ENCODE data around the gene FTL.
"Not testable (repeated sequence)": the region's sequence is repeated elsewhere in the genome, so short reads cannot be mapped to it uniquely, and the experiment has no call there.

The FTL gene

GRCh38 chr19:48965040-48965805 is at the start of gene FTL:
TSS of gene FTL (plus strand) at chr19:48965309. CDS start at chr19:48965508, 199 bp downstream.
- peak; percentile 90 for DNase-seq (ENCODE audit: low spot score)

GRCh38 chr19:48915757-48916156 is 49.4 kb upstream of the FTL start:
- no peak for DNase-seq (ENCODE audit: low spot score)

GRCh38 chr19:48918071-48918470 is 47.0 kb upstream of the FTL start:
- DNase-seq (ENCODE audit: low spot score), result no peak

- no peak for DNase-seq (ENCODE audit: low spot score)
Observed at GRCh38 chr19:48918801-48919247, 46.3 kb upstream of the FTL start.

GRCh38 chr19:48919271-48919670 is 45.8 kb upstream of the FTL start:
- DNase-seq (ENCODE audit: low spot score), result not testable (repeated sequence)

- no peak for DNase-seq (ENCODE audit: low spot score)
Observed at GRCh38 chr19:48920949-48921348, 44.2 kb upstream of the FTL start.

GRCh38 chr19:48921721-48922500 is 43.2 kb upstream of the FTL start:
- no peak for DNase-seq (ENCODE audit: low spot score)

GRCh38 chr19:48922548-48923490 is 42.3 kb upstream of the FTL start:
- DNase-seq (ENCODE audit: low spot score), result no peak

GRCh38 chr19:48925240-48925843 is 39.8 kb upstream of the FTL start:
- DNase-seq (ENCODE audit: low spot score), result no peak

- not testable (repeated sequence) for DNase-seq (ENCODE audit: low spot score)
Observed at GRCh38 chr19:48925890-48926289, 39.2 kb upstream of the FTL start.

GRCh38 chr19:48926909-48927308 is 38.2 kb upstream of the FTL start:
- DNase-seq (ENCODE audit: low spot score), result peak; percentile 6

GRCh38 chr19:48927692-48928091 is 37.4 kb upstream of the FTL start:
- DNase-seq (ENCODE audit: low spot score), result not testable (repeated sequence)

GRCh38 chr19:48928164-48929025 is 36.7 kb upstream of the FTL start:
- DNase-seq (ENCODE audit: low spot score), result no peak

GRCh38 chr19:48933382-48933932 is 31.7 kb upstream of the FTL start, which contains the start of gene DHDH:
TSS of gene DHDH (plus strand) at chr19:48933699. CDS start at chr19:48933722, 23 bp downstream.
- DNase-seq (ENCODE audit: low spot score), result peak; percentile 88

GRCh38 chr19:48934837-48935236 is 30.3 kb upstream of the FTL start:
- no peak for DNase-seq (ENCODE audit: low spot score)

- no peak for DNase-seq (ENCODE audit: low spot score)
Observed at GRCh38 chr19:48935864-48936263, 29.2 kb upstream of the FTL start.

GRCh38 chr19:48938256-48938655 is 26.9 kb upstream of the FTL start:
- DNase-seq (ENCODE audit: low spot score), result no peak

- no peak for DNase-seq (ENCODE audit: low spot score)
Observed at GRCh38 chr19:48940902-48941301, 24.2 kb upstream of the FTL start.

GRCh38 chr19:48943081-48943480 is 22.0 kb upstream of the FTL start:
- DNase-seq (ENCODE audit: low spot score), result no peak

- DNase-seq (ENCODE audit: low spot score), result no peak
Observed at GRCh38 chr19:48945415-48945814, 19.7 kb upstream of the FTL start.
